ENCODE measurements around the gene BMP2.

The BMP2 gene

GRCh38 chr20:6811262-6812035, 44.0 kb downstream of the BMP2 start:
- Histone ChIP-seq H3K79me1 (ENCODE audit: low read length) (no peaks in the 10 kb centered on the region), H3K23ac (ENCODE audit: low read length) (no peak overlapping the region), H4K5ac (ENCODE audit: low read length) (no peak overlapping the region), H3K27me3 (ENCODE audit: insufficient read depth, low read length, poor library complexity) (no peaks in the 10 kb centered on the region), H3K9ac (ENCODE audit: low read length) (no peak overlapping the region), H2AK5ac (ENCODE audit: low read length) (no peak overlapping the region), H3K4me1 (ENCODE audit: control insufficient read depth, low read depth, low read length) (peaks cover 14% of the 10 kb centered on the region), H3K4me3 (ENCODE audit: low read length) (no peak overlapping the region), H4K8ac (ENCODE audit: low read depth, low read length) (no peak overlapping the region), H3K79me2 (ENCODE audit: control insufficient read depth, insufficient read depth, low read length) (no peaks in the 10 kb centered on the region), H3K36me3 (ENCODE audit: control insufficient read depth, insufficient read depth, low read length) (no peaks in the 10 kb centered on the region), H3K18ac (ENCODE audit: low read length) (peak overlapping the region; percentile 14), H2BK120ac (ENCODE audit: low read depth, low read length) (no peak overlapping the region), H2BK15ac (replicated peaks; ENCODE audit: low read depth) (no peak overlapping the region), H2BK5ac (ENCODE audit: low read length) (peak overlapping the region; percentile 28), H3K56ac (ENCODE audit: low read length) (peak overlapping the region; percentile 66), H3K27ac (ENCODE audit: low read depth, low read length) (peak overlapping the region; percentile 82), H3K4me2 (ENCODE audit: low read length) (no peak overlapping the region), H3K4ac (ENCODE audit: low read depth, low read length) (no peak overlapping the region)
- WGBS (ENCODE audit: extremely low coverage, insufficient coverage, low lambda C conversion rate) = no CpG with 5 or more reads among the region's 6 CpGs
- DNase-seq = peak; percentile 81

DNA sequence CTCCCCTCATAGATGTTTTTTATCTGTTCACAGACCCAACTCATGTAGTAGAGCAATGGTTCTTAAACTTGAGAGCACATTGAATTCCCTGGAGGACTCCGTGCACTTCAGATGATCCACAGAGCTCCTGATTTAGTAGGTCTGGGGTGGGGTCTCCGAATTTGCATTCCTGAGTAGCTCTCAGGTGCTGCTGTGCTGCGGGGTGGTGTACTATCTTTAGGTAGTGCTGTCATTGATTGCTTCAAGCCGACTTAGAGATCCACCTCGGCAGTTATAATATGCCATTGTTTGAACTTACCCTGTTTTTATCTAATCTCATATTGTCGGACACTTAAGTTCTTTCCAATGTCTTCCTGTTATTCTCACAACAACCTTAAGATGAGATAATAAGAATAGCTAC, 45.0 kb downstream of the BMP2 start:
- Histone ChIP-seq H3K9ac (ENCODE audit: low read length) (no peak overlapping the region), H3K56ac (ENCODE audit: low read length) (no peak overlapping the region), H3K27ac (ENCODE audit: low read depth, low read length) (no peak overlapping the region), H2BK120ac (ENCODE audit: low read depth, low read length) (no peak overlapping the region), H3K4ac (ENCODE audit: low read depth, low read length) (no peak overlapping the region), H3K36me3 (ENCODE audit: control insufficient read depth, insufficient read depth, low read length) (no peaks in the 10 kb centered on the region), H3K27me3 (ENCODE audit: insufficient read depth, low read length, poor library complexity) (no peaks in the 10 kb centered on the region), H2BK15ac (replicated peaks; ENCODE audit: low read depth) (peak overlapping the region; percentile 92), H2BK5ac (ENCODE audit: low read length) (no peak overlapping the region), H3K4me3 (ENCODE audit: low read length) (no peak overlapping the region), H3K4me1 (ENCODE audit: control insufficient read depth, low read depth, low read length) (peaks cover 14% of the 10 kb centered on the region), H3K23ac (ENCODE audit: low read length) (no peak overlapping the region), H3K4me2 (ENCODE audit: low read length) (no peak overlapping the region), H4K5ac (ENCODE audit: low read length) (no peak overlapping the region), H3K18ac (ENCODE audit: low read length) (no peak overlapping the region), H2AK5ac (ENCODE audit: low read length) (no peak overlapping the region), H4K8ac (ENCODE audit: low read depth, low read length) (peak overlapping the region; percentile 28), H3K79me1 (ENCODE audit: low read length) (no peaks in the 10 kb centered on the region), H3K79me2 (ENCODE audit: control insufficient read depth, insufficient read depth, low read length) (no peaks in the 10 kb centered on the region)
- WGBS (ENCODE audit: extremely low coverage, insufficient coverage, low lambda C conversion rate) = no CpG with 5 or more reads among the region's 6 CpGs
- peak; percentile 58 for DNase-seq

DNA sequence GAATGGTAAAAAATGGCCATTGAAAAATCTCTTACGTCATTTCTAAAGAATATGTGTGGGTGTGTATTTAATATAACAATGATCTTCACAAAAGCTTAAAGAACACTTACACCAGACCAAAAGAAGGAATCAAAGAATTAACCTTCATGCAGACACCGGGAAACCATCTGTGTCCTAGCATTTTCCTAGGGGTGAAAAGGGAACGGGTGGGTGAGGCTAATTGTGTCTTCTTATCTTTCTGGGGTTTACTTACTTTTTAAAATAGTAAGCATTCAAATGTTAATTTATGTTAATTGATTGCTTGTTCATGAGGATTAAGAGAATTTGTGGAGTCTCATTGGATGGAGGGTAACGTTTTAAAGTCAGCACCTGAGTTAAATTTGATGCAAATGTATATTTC, 47.5 kb downstream of the BMP2 start:
- Histone ChIP-seq H3K27ac (ENCODE audit: low read depth, low read length) (no peak overlapping the region), H4K5ac (ENCODE audit: low read length) (no peak overlapping the region), H3K9ac (ENCODE audit: low read length) (no peak overlapping the region), H3K4me1 (ENCODE audit: control insufficient read depth, low read depth, low read length) (peaks cover 14% of the 10 kb centered on the region), H3K18ac (ENCODE audit: low read length) (no peak overlapping the region), H3K79me1 (ENCODE audit: low read length) (no peaks in the 10 kb centered on the region), H2BK120ac (ENCODE audit: low read depth, low read length) (no peak overlapping the region), H3K4ac (ENCODE audit: low read depth, low read length) (no peak overlapping the region), H3K79me2 (ENCODE audit: control insufficient read depth, insufficient read depth, low read length) (no peaks in the 10 kb centered on the region), H3K36me3 (ENCODE audit: control insufficient read depth, insufficient read depth, low read length) (no peaks in the 10 kb centered on the region), H3K23ac (ENCODE audit: low read length) (no peak overlapping the region), H3K4me3 (ENCODE audit: low read length) (no peak overlapping the region), H2BK15ac (replicated peaks; ENCODE audit: low read depth) (no peak overlapping the region), H3K27me3 (ENCODE audit: insufficient read depth, low read length, poor library complexity) (no peaks in the 10 kb centered on the region), H4K8ac (ENCODE audit: low read depth, low read length) (no peak overlapping the region), H3K4me2 (ENCODE audit: low read length) (no peak overlapping the region), H2BK5ac (ENCODE audit: low read length) (no peak overlapping the region), H2AK5ac (ENCODE audit: low read length) (no peak overlapping the region), H3K56ac (ENCODE audit: low read length) (no peak overlapping the region)
- WGBS (ENCODE audit: extremely low coverage, insufficient coverage, low lambda C conversion rate) = no CpG with 5 or more reads among the region's 4 CpGs
- no peak for DNase-seq

GRCh38 chr20:6818033-6818808, 50.7 kb downstream of the BMP2 start:
- no peak overlapping the region for H3K4ac ChIP-seq (ENCODE audit: low read depth, low read length)
- no peak overlapping the region for H2BK15ac ChIP-seq (replicated peaks; ENCODE audit: low read depth)
- no peak overlapping the region for H3K9ac ChIP-seq (ENCODE audit: low read length)
- H3K4me2 ChIP-seq (ENCODE audit: low read length) = no peak overlapping the region
- no peak overlapping the region for H4K8ac ChIP-seq (ENCODE audit: low read depth, low read length)
- H4K5ac ChIP-seq (ENCODE audit: low read length) = no peak overlapping the region
- H3K4me3 ChIP-seq (ENCODE audit: low read length) = no peak overlapping the region
- no CpG with 5 or more reads among the region's 7 CpGs for WGBS (ENCODE audit: extremely low coverage, insufficient coverage, low lambda C conversion rate)
- H2BK5ac ChIP-seq (ENCODE audit: low read length) = no peak overlapping the region
- no peaks in the 10 kb centered on the region for H3K36me3 ChIP-seq (ENCODE audit: control insufficient read depth, insufficient read depth, low read length)
- no peak overlapping the region for H3K27ac ChIP-seq (ENCODE audit: low read depth, low read length)
- no peak overlapping the region for H2AK5ac ChIP-seq (ENCODE audit: low read length)
- no peak overlapping the region for H2BK120ac ChIP-seq (ENCODE audit: low read depth, low read length)
- H3K4me1 ChIP-seq (ENCODE audit: control insufficient read depth, low read depth, low read length) = peaks cover 5% of the 10 kb centered on the region
- no peaks in the 10 kb centered on the region for H3K79me2 ChIP-seq (ENCODE audit: control insufficient read depth, insufficient read depth, low read length)
- no peak overlapping the region for H3K56ac ChIP-seq (ENCODE audit: low read length)
- H3K18ac ChIP-seq (ENCODE audit: low read length) = no peak overlapping the region
- no peaks in the 10 kb centered on the region for H3K27me3 ChIP-seq (ENCODE audit: insufficient read depth, low read length, poor library complexity)
- peak; percentile 83 for DNase-seq
- H3K23ac ChIP-seq (ENCODE audit: low read length) = no peak overlapping the region
- H3K79me1 ChIP-seq (ENCODE audit: low read length) = no peaks in the 10 kb centered on the region

DNA sequence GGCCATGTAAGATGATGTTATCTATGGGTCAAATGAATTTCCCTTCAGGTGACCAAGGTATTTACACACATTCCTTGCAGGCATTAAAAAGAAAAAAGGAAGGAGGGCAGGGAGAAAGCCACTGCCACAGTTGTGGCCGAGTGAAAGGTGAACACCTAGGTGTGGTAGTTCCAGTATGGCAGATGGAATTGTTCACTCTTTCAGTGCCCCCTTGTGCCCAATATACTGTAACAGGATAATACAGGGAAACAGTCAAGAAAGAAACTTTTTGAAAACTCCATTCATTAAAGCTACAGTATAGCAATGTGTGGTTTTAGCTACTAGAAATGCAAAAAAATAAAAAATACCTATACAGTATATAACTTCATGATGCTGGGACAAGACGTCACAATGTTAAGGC, 52.1 kb downstream of the BMP2 start:
- no peak overlapping the region for H3K9ac ChIP-seq (ENCODE audit: low read length)

More for the DNA sequence above, 52.1 kb downstream of the BMP2 start:
- H3K4me2 ChIP-seq (ENCODE audit: low read length) = no peak overlapping the region
- H3K56ac ChIP-seq (ENCODE audit: low read length) = no peak overlapping the region
- H4K5ac ChIP-seq (ENCODE audit: low read length) = no peak overlapping the region
- H3K27ac ChIP-seq (ENCODE audit: low read depth, low read length) = no peak overlapping the region
- H2BK15ac ChIP-seq (replicated peaks; ENCODE audit: low read depth) = no peak overlapping the region
- H3K18ac ChIP-seq (ENCODE audit: low read length) = no peak overlapping the region
- H4K8ac ChIP-seq (ENCODE audit: low read depth, low read length) = no peak overlapping the region
- H3K23ac ChIP-seq (ENCODE audit: low read length) = no peak overlapping the region
- H3K79me2 ChIP-seq (ENCODE audit: control insufficient read depth, insufficient read depth, low read length) = no peaks in the 10 kb centered on the region
- no peaks in the 10 kb centered on the region for H3K36me3 ChIP-seq (ENCODE audit: control insufficient read depth, insufficient read depth, low read length)
- no peak overlapping the region for H3K4me3 ChIP-seq (ENCODE audit: low read length)
- no peak overlapping the region for H2BK5ac ChIP-seq (ENCODE audit: low read length)
- no peak overlapping the region for H2AK5ac ChIP-seq (ENCODE audit: low read length)
- WGBS (ENCODE audit: extremely low coverage, insufficient coverage, low lambda C conversion rate) = no CpG with 5 or more reads among the region's 2 CpGs
- H2BK120ac ChIP-seq (ENCODE audit: low read depth, low read length) = no peak overlapping the region
- H3K4ac ChIP-seq (ENCODE audit: low read depth, low read length) = no peak overlapping the region
- no peaks in the 10 kb centered on the region for H3K79me1 ChIP-seq (ENCODE audit: low read length)
- DNase-seq = peak; percentile 50
- peaks cover 3% of the 10 kb centered on the region for H3K4me1 ChIP-seq (ENCODE audit: control insufficient read depth, low read depth, low read length)
- no peaks in the 10 kb centered on the region for H3K27me3 ChIP-seq (ENCODE audit: insufficient read depth, low read length, poor library complexity)

Measured in mesendoderm (in vitro differentiated cells).